GM04503 (cell line): ENCODE data around the gene NFILZ.
"Not testable (repeated sequence)": the region's sequence is repeated elsewhere in the genome, so short reads cannot be mapped to it uniquely, and the experiment has no call there.

ENCODE experiments used
- DNase-seq: peaks from one replicate; pipeline ENCODE4 v3.0.0-alpha.2; 2012; ENCODE audit warnings: low read depth

NFILZ gene

GRCh38 chr19:8611391-8611876 lies 19.0 kb upstream of the NFILZ start:
- no peak for DNase-seq

GRCh38 chr19:8611877-8612806 lies 18.3 kb upstream of the NFILZ start:
- no peak for DNase-seq

GRCh38 chr19:8612807-8613171 lies 17.6 kb upstream of the NFILZ start:
- no peak for DNase-seq

- DNase-seq: no peak
Measured at GRCh38 chr19:8614455-8614854, 16.0 kb upstream of the NFILZ start.

- DNase-seq: no peak
Measured at GRCh38 chr19:8615024-8615423, 15.4 kb upstream of the NFILZ start.

GRCh38 chr19:8615813-8616596 lies 14.4 kb upstream of the NFILZ start:
- DNase-seq: no peak

- DNase-seq: no peak
Measured at GRCh38 chr19:8616861-8617260, 13.6 kb upstream of the NFILZ start.

GRCh38 chr19:8617325-8617724 lies 13.1 kb upstream of the NFILZ start:
- not testable (repeated sequence) for DNase-seq

GRCh38 chr19:8617984-8618383 lies 12.4 kb upstream of the NFILZ start:
- no peak for DNase-seq

GRCh38 chr19:8618751-8619150 lies 11.7 kb upstream of the NFILZ start:
- no peak for DNase-seq

GRCh38 chr19:8622886-8623285 lies 7.5 kb upstream of the NFILZ start:
- DNase-seq: not testable (repeated sequence)

- DNase-seq: no peak
Measured at GRCh38 chr19:8626842-8627241, 3.6 kb upstream of the NFILZ start.

- DNase-seq: no peak
Measured at GRCh38 chr19:8629184-8629583, 1.2 kb upstream of the NFILZ start.

- DNase-seq: no peak
Measured at GRCh38 chr19:8630796-8631424, 477 bp downstream of the NFILZ start.

GRCh38 chr19:8631425-8631819 lies 989 bp downstream of the NFILZ start:
- no peak for DNase-seq

- DNase-seq: peak; percentile 55
Measured at GRCh38 chr19:8635422-8635821, 5.0 kb downstream of the NFILZ start.

- DNase-seq: not testable (repeated sequence)
Measured at GRCh38 chr19:8637070-8637469, 6.6 kb downstream of the NFILZ start.

GRCh38 chr19:8638078-8638619 lies 7.7 kb downstream of the NFILZ start:
- no peak for DNase-seq

GRCh38 chr19:8639821-8640401 lies 9.5 kb downstream of the NFILZ start:
- DNase-seq: no peak

- no peak for DNase-seq
Measured at GRCh38 chr19:8640402-8641004, 10.1 kb downstream of the NFILZ start.

- DNase-seq: no peak
Measured at GRCh38 chr19:8641221-8641907, 10.9 kb downstream of the NFILZ start.
